ENCODE data around the gene MPPED1.

- TF ChIP-seq POLR2A (IDR thresholded peaks at IDR 0.05) (no peak), EP300 (IDR thresholded peaks at IDR 0.05) (no peak), POLR2AphosphoS5 (IDR thresholded peaks at IDR 0.05) (no peak)
- TF ChIP-seq, protein P1, sequence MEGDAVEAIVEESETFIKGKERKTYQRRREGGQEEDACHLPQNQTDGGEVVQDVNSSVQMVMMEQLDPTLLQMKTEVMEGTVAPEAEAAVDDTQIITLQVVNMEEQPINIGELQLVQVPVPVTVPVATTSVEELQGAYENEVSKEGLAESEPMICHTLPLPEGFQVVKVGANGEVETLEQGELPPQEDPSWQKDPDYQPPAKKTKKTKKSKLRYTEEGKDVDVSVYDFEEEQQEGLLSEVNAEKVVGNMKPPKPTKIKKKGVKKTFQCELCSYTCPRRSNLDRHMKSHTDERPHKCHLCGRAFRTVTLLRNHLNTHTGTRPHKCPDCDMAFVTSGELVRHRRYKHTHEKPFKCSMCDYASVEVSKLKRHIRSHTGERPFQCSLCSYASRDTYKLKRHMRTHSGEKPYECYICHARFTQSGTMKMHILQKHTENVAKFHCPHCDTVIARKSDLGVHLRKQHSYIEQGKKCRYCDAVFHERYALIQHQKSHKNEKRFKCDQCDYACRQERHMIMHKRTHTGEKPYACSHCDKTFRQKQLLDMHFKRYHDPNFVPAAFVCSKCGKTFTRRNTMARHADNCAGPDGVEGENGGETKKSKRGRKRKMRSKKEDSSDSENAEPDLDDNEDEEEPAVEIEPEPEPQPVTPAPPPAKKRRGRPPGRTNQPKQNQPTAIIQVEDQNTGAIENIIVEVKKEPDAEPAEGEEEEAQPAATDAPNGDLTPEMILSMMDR (IDR thresholded peaks at IDR 0.05): no peak
Observed at GRCh38 chr22:43500792-43501785, 89.3 kb downstream of the MPPED1 start.

All from suprapubic skin (tissue), 4 donors.